MCF 10A (cell line): ENCODE measurements around the gene RALB. TPM values are rescaled to one million over a fixed set of nuclear protein-coding genes. Genes with fewer than 3 reads are reported as not detected.

Experiments
- BruUV-seq: library from RNA; stranded (reverse); fragments of 400-500 nt; replicated peaks from 2 replicates; lab custom pipeline; 2021; lab: Mats Ljungman, UMichigan
- CTCF ChIA-PET: fragments of 300-600 bp; sonication (Branson Sonifier 250); formaldehyde crosslinking; extraction: SDS; loops from one replicate; lab custom pipeline; 2021; ENCODE audit warnings: antibody characterized with exemption, inconsistent platforms; lab: Yijun Ruan, JAX
- POLR2A ChIA-PET: fragments of 300-600, 350-650 bp; sonication (Branson Sonifier 250); formaldehyde crosslinking; extraction: SDS; loops from one replicate; lab custom pipeline; 2020; ENCODE audit warnings: antibody characterized with exemption, inconsistent platforms; lab: Yijun Ruan, JAX
- DNase-seq: peaks from one replicate; pipeline ENCODE4 v3.0.0-alpha.2; 2018; ENCODE audit not compliant: unreplicated experiment
- H3K27ac Mint-ChIP-seq: one replicate; pipeline ENCODE4 v1.8.0; 2022; ENCODE audit warnings: mild to moderate bottlenecking, low read depth, mixed read lengths; ENCODE audit not compliant: unreplicated experiment
- H3K27me3 Mint-ChIP-seq: one replicate; pipeline ENCODE4 v1.8.0; 2022; ENCODE audit warnings: mixed read lengths; ENCODE audit not compliant: insufficient read depth, unreplicated experiment
- H3K36me3 Mint-ChIP-seq: one replicate; pipeline ENCODE4 v1.8.0; 2022; ENCODE audit warnings: mild to moderate bottlenecking, moderate library complexity, mixed read lengths; ENCODE audit not compliant: insufficient read depth, unreplicated experiment
- H3K4me1 Mint-ChIP-seq: one replicate; pipeline ENCODE4 v1.8.0; 2022; ENCODE audit warnings: mixed read lengths; ENCODE audit not compliant: insufficient read depth, unreplicated experiment
- H3K4me3 Mint-ChIP-seq: one replicate; pipeline ENCODE4 v1.8.0; 2022; ENCODE audit warnings: mild to moderate bottlenecking, moderate library complexity, mixed read lengths; ENCODE audit not compliant: unreplicated experiment
- H3K9me3 Mint-ChIP-seq: one replicate; pipeline ENCODE4 v1.8.0; 2022; ENCODE audit warnings: mixed read lengths; ENCODE audit not compliant: unreplicated experiment
- CTCF ChIP-seq: fragments of 200-600 bp; IDR thresholded peaks from one replicate; pipeline ENCODE4 v1.8.0; 2022; ENCODE audit warnings: antibody characterized with exemption, mild to moderate bottlenecking; ENCODE audit not compliant: unreplicated experiment
- intact Hi-C: fragments of 100-400 bp; cut with micrococcal nuclease; formaldehyde crosslinking; loops from 2 replicates; pipeline ENCODE4 v1.14.1; 2022
- total RNA-seq: library from RNA; stranded (reverse); gene quantifications from 2 replicates; pipeline ENCODE4 v1.2.3, GENCODE V29; 2022

The RALB gene
- total RNA-seq, 1 experiment from 2014 or later = 37.4 TPM

- Mint-ChIP-seq H3K4me3 (no peak overlapping the region), H3K27ac (no peak overlapping the region), H3K4me1 (peaks cover 3% of the 10 kb centered on the region), H3K36me3 (no peaks in the 10 kb centered on the region), H3K27me3 (no peaks in the 10 kb centered on the region), H3K9me3 (no peaks in the 10 kb centered on the region)
- intact Hi-C loops = no loop called here
- TF ChIP-seq CTCF = no peak
- ChIA-PET CTCF (interaction anchor here (0.7 to 4.2 kb wide), 4 partner anchors 86 to 964 kb away, joined by 3 to 22 read pairs (median 4); no protein-coding TSS in a partner anchor), POLR2A (interaction anchor here (1.6 kb wide), 1 partner anchor 25 kb away, joined by 4 read pairs; the partner anchor contains the start of gene RALB)
- DNase-seq = no peak
- no TSS peak for BruUV-seq
Measured at GRCh38 chr2:120227111-120227991, 25.3 kb upstream of the RALB start.

- ChIA-PET CTCF (interaction anchor here (0.7 to 4.2 kb wide), 3 partner anchors 85 to 448 kb away, joined by 3 to 22 read pairs (median 3); no protein-coding TSS in a partner anchor), POLR2A (interaction anchor here (0.7 to 1.6 kb wide), 3 partner anchors 24 to 85 kb away, joined by 3 to 5 read pairs (median 4); partner anchors contain the start of gene RALB)
- Mint-ChIP-seq H3K27me3 (no peaks in the 10 kb centered on the region), H3K4me3 (no peak overlapping the region), H3K9me3 (no peaks in the 10 kb centered on the region), H3K36me3 (no peaks in the 10 kb centered on the region), H3K27ac (no peak overlapping the region), H3K4me1 (no peaks in the 10 kb centered on the region)
- no peak for TF ChIP-seq CTCF
- no TSS peak for BruUV-seq
- DNase-seq = no peak
- intact Hi-C loops = loop anchor here (1.0 kb wide), 1 partner anchor 85 kb away; no protein-coding TSS in a partner anchor
Measured at GRCh38 chr2:120228503-120228902, 24.1 kb upstream of the RALB start.

- Mint-ChIP-seq H3K9me3 (no peaks in the 10 kb centered on the region), H3K4me3 (no peak overlapping the region), H3K36me3 (no peaks in the 10 kb centered on the region), H3K27ac (no peak overlapping the region), H3K27me3 (no peaks in the 10 kb centered on the region), H3K4me1 (no peaks in the 10 kb centered on the region)
- ChIA-PET POLR2A (interaction anchor here (1.4 kb wide), 1 partner anchor 26 kb away, joined by 3 read pairs; no protein-coding TSS in a partner anchor), CTCF (interaction anchor here (0.9 to 4.2 kb wide), 2 partner anchors 84 to 447 kb away, joined by 3 to 22 read pairs; no protein-coding TSS in a partner anchor)
- intact Hi-C loops = no loop called here
- no peak for TF ChIP-seq CTCF
- no TSS peak for BruUV-seq
- no peak for DNase-seq
Measured at GRCh38 chr2:120229341-120229740, 23.3 kb upstream of the RALB start.
